GM12864 (cell line): ENCODE measurements around the gene SAFB2.

Experiments
- DNase-seq: peaks from one replicate; pipeline ENCODE4 v3.0.0-alpha.2; 2011; ENCODE audit warnings: low read depth
- H3K4me3 ChIP-seq: 2 replicates; pipeline ENCODE4 v1.5.1; 2011; ENCODE audit warnings: mild to moderate bottlenecking, low read depth, low read length, control low read depth
- CTCF ChIP-seq: IDR thresholded peaks from 2 replicates; pipeline ENCODE4 v1.5.1; 2011; ENCODE audit warnings: low read depth, mild to moderate bottlenecking, moderate library complexity, low read length, control low read depth, inconsistent platforms; ENCODE audit errors: missing control alignments

The SAFB2 gene

GRCh38 chr19:5586300-5587070, 36.1 kb downstream of the SAFB2 start:
- H3K4me3 ChIP-seq, result no peak overlapping the region
- no peak for DNase-seq
- TF ChIP-seq CTCF, result no peak

- no peak for TF ChIP-seq CTCF
- no peak for DNase-seq
- no peak overlapping the region for H3K4me3 ChIP-seq
Measured at GRCh38 chr19:5585461-5586299, 36.9 kb downstream of the SAFB2 start.

- TF ChIP-seq CTCF, result no peak
- no peak for DNase-seq
- no peak overlapping the region for H3K4me3 ChIP-seq
Measured at GRCh38 chr19:5580161-5580571, 42.4 kb downstream of the SAFB2 start.

- DNase-seq, result no peak
- TF ChIP-seq CTCF, result no peak
- no peak overlapping the region for H3K4me3 ChIP-seq
Measured at GRCh38 chr19:5579697-5580096, 42.9 kb downstream of the SAFB2 start.

GRCh38 chr19:5579286-5579685, 43.3 kb downstream of the SAFB2 start:
- no peak overlapping the region for H3K4me3 ChIP-seq
- DNase-seq, result no peak
- no peak for TF ChIP-seq CTCF

GRCh38 chr19:5578097-5578846, 44.3 kb downstream of the SAFB2 start:
- no peak for DNase-seq
- no peak overlapping the region for H3K4me3 ChIP-seq
- peak; percentile 99 for TF ChIP-seq CTCF
